Adrenal gland (tissue), 5 donors: Measurements from ENCODE around the gene DAB2IP.

ENCODE experiments used
- POLR2A ChIP-seq, 2 donors: fragments of 450-650 bp; IDR thresholded peaks; one replicate each; pipeline ENCODE4 v1.6.1; 2017; ENCODE audit warnings: antibody characterized with exemption in 2 of 2, mild to moderate bottlenecking in 2 of 2, moderate library complexity in 1 of 2
- TF ChIP-seq, protein P1 (sequence below), 6 experiments: fragments of 450-650 bp in 4 of 6; fragments of 200-600 bp in 2 of 6; sonication (generic) in 1 of 6; IDR thresholded peaks; 1 replicate in 5 of 6; 2 replicates in 1 of 6; pipeline versions ENCODE4 v1.5.1 to v1.8.0; 2016 to 2021; ENCODE audit warnings: antibody characterized with exemption in 6 of 6, mild to moderate bottlenecking in 2 of 6, moderate library complexity in 1 of 6
- donor health status: DM: no; HTN: no; CAD: no.

DNA sequence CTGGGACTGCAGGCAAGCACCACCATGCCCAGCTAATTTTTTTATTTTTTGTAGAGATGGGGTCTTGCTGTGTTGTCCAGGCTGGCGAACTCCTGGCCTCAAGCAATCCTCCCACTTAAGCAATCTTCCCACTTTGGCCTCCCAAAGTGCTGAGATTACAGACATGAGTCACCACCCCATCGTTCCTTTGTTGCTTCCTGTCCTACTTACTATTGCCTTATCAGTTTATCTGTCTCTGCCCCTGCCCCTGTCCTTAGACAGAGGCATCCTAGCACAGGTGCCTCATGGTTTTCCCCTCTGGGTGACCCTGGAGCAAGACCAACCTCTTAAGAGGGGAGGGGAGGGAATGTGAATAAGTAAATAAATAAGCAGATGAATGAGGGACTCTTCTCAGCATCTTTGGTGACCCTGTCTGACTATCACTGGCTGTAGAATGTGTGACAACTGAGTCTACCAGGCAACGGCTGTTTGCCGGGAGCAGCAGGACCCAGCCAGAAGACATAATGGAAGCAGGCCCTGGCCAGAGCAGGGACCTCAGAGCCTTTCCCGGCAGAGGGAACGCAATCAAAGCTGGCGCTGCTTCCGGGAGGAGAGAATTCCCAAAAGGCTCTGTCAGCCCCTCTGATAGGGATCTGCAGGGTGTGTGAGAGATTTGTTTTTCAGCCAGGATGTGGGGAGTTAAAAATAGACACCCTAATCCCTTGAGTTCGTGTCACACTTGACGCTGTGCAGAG, 43.8 kb upstream of the DAB2IP start:
- TF ChIP-seq, protein P1, sequence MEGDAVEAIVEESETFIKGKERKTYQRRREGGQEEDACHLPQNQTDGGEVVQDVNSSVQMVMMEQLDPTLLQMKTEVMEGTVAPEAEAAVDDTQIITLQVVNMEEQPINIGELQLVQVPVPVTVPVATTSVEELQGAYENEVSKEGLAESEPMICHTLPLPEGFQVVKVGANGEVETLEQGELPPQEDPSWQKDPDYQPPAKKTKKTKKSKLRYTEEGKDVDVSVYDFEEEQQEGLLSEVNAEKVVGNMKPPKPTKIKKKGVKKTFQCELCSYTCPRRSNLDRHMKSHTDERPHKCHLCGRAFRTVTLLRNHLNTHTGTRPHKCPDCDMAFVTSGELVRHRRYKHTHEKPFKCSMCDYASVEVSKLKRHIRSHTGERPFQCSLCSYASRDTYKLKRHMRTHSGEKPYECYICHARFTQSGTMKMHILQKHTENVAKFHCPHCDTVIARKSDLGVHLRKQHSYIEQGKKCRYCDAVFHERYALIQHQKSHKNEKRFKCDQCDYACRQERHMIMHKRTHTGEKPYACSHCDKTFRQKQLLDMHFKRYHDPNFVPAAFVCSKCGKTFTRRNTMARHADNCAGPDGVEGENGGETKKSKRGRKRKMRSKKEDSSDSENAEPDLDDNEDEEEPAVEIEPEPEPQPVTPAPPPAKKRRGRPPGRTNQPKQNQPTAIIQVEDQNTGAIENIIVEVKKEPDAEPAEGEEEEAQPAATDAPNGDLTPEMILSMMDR (IDR thresholded peaks at IDR 0.05) = no peak
- TF ChIP-seq POLR2A (IDR thresholded peaks at IDR 0.05) = no peak
